GM19463 (cell line): ENCODE data around the gene SPPL3.

Source experiments
- ATAC-seq: cut with Tn5 transposase; IDR thresholded peaks from one replicate; pipeline ENCODE4 v1.9.1; 2021; ENCODE audit warnings: mild to moderate bottlenecking, moderate library complexity; ENCODE audit not compliant: unreplicated experiment

SPPL3 gene

GRCh38 chr12:120787889-120788288 lies 116.3 kb downstream of the SPPL3 start:
- ATAC-seq, result no peak

GRCh38 chr12:120784804-120785203 lies 119.4 kb downstream of the SPPL3 start:
- no peak for ATAC-seq

GRCh38 chr12:120783197-120783596 lies 121.0 kb downstream of the SPPL3 start:
- ATAC-seq, result no peak

GRCh38 chr12:120775862-120776552 lies 128.2 kb downstream of the SPPL3 start:
- no peak for ATAC-seq

GRCh38 chr12:120774169-120774916 lies 129.8 kb downstream of the SPPL3 start:
- no peak for ATAC-seq

GRCh38 chr12:120771097-120771496 lies 133.1 kb downstream of the SPPL3 start:
- no peak for ATAC-seq

- ATAC-seq, result no peak
Observed at GRCh38 chr12:120767071-120768024, 136.8 kb downstream of the SPPL3 start.

GRCh38 chr12:120766566-120766965 lies 137.6 kb downstream of the SPPL3 start:
- ATAC-seq, result no peak

GRCh38 chr12:120764816-120765215 lies 139.3 kb downstream of the SPPL3 start:
- no peak for ATAC-seq

- ATAC-seq, result no peak
Observed at GRCh38 chr12:120763250-120763649, 140.9 kb downstream of the SPPL3 start.

- ATAC-seq, result no peak
Observed at GRCh38 chr12:120762086-120762485, 142.1 kb downstream of the SPPL3 start.

- ATAC-seq, result no peak
Observed at GRCh38 chr12:120761519-120761934, 142.6 kb downstream of the SPPL3 start.

- no peak for ATAC-seq
Observed at GRCh38 chr12:120760349-120761254, 143.6 kb downstream of the SPPL3 start.

- ATAC-seq, result no peak
Observed at GRCh38 chr12:120759591-120760348, 144.4 kb downstream of the SPPL3 start.

GRCh38 chr12:120758798-120759590 lies 145.2 kb downstream of the SPPL3 start:
- no peak for ATAC-seq

GRCh38 chr12:120757949-120758348 lies 146.2 kb downstream of the SPPL3 start:
- ATAC-seq, result no peak

GRCh38 chr12:120757226-120757742 lies 146.9 kb downstream of the SPPL3 start:
- no peak for ATAC-seq

GRCh38 chr12:120755269-120755668 lies 148.9 kb downstream of the SPPL3 start:
- ATAC-seq, result no peak
